ENCODE results near the gene NTN4.

NTN4 gene

DNA sequence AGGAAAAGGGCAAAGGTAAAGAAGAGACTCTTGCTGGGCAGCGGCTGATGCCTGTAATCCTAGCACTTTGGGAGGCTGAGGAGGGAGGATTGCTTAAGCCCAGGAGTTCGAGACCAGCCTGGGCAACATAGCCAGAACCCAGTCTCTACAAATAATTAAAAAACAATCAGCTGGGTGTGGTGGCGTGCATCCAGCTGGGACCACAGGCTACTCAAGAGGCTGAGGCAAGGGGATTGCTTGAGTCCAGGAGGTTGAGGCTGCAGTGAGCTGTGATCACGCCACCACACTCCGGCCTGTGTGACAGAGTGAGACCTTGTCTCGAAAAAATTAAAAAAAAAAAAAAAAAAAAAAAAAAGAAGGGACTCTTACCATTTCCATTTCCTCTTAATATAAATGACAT lies 138.9 kb downstream of the NTN4 start:
- no peak for DNase-seq

DNA sequence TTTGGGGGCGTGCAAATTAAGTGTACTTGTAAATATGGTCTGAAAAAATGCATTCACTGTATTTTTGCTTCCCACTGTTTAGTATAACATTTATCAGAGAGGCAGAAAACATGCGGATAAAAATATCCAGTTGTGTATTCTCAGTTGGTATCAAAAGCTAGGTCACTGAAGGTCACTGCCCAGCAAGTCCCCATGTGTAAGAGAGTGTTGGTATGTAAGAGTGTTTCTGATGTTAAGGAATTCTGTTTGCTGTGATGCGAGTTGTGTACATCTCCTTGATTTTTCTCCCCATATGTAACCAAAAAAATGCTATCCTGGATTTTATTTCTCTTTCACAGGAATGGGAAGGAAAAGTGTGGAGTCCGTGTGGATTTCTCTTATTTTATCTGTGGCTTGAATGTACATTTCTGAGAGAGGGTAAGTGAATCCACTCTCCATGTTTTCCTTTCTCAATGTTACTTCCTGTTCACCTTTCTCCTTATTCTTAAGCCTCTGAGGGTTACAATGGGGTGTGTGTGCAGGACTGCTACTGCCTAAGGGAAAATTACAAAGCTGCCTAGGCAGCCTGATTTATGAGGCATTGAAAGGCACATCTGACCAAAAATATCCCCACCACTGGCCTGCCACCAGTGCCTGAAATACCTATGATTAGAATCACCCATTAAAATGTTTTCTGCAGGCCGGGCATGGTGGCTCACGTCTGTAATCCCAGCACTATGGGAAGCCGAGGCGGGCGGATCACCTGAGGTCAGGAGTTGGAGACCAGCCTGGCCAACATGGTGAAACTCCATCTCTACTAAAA lies 141.4 kb downstream of the NTN4 start:
- DNase-seq = no peak

DNA sequence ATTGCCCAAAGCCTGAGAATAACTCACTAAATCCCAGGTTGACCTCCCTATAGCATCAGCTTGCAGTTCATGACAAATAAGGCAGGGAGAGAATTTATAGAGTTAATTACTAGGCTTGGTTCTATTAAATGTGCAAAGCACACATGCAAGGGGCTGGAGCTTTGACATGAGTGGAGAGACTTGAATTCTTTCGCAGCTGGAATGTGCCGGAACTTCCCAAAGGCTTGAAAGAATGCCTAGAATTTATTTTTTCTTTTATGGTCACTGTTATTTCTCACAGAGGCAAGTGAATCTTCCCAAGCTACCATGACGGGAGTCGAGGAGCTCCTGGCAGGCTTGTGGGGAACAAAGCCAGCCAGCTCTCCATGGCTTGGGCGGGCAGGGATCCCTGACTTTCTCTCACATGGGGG lies 143.8 kb downstream of the NTN4 start:
- no peak for DNase-seq

DNA sequence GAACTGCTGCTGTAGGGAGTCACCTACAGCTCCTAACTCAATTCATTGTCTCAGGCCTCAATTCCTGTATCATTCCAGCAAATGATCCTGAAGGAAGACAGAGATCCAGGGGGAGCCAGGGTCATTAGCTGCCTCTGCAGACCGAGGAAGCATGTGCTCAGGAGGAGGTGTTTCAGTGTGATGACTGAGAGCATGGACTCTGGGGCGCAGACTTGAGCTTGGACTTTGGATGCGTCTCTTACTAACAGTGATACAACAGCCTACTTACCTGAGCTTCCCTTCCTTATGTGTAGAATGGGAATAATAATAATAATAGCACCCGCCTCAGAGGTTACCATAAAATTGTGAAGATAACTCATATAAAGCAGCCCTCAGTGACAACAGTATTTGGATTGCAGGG lies 147.3 kb downstream of the NTN4 start:
- DNase-seq = no peak

DNA sequence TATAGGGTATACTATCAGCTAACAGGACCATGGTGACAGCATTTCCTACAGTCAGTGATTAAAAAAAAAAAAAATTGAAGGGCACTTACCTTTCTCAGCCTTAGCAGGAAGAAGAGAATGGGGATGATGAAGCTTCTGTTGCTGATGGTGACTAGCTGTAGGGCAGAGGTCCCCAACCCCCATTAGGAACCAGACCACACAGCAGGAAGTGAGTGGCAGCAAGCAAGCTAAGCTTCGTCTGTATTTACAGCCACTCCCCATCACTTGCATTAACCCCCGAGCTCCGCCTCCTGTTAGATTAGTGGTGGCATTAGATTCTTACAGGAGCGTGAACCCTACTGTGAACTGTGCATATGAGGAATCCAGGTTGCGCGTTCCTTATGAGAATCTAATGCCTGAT lies 148.0 kb downstream of the NTN4 start:
- no peak for DNase-seq

DNA sequence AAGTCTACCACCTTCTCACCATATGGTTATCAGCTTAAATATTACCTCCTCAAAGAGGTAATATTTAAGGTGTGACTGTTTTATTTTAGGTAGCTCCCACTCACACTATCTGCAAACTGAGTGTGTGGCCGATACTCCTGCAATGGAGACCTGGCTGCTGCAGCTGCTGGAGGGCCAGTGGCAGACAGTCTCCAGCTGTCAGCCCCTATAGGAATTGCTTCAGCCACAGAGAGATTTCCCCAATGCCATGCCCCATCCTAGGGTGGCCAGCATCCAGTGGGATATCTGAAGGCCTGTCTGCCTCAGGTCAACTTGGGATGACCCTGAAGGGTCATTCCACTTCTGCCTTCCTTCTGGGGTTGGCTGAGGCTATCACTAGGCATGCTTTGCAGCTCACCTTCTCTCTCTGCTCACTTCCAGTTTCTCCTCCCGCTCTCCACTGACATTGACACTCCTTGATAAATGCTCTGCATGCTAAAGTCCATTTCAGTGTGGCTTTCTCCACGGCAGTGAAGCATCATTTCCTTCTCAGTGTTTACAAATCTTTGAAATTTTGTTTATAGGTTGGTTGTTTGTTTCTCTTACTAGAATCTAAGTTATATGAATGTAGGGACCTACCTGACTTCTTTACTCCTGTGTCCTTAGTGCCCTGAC lies 149.1 kb downstream of the NTN4 start:
- DNase-seq = no peak

DNA sequence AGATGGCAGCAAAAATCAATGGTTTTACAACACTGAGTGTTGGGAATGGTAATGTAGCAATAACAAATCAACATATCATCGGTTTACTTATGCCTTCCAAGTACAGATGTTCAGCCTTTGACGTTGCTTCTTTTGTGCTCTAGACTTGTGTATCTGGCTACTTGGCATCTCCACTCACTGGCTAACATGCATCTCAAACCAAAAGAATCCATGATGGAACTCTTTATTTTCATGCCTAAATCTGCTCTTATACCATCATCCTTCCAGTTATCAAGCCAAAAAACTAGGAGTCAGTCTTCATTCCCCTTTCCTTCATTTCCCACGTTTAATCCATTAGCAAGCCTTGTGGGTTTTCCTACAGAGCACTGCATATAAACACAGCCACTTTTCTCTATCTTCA lies 150.0 kb downstream of the NTN4 start:
- no peak for DNase-seq

DNA sequence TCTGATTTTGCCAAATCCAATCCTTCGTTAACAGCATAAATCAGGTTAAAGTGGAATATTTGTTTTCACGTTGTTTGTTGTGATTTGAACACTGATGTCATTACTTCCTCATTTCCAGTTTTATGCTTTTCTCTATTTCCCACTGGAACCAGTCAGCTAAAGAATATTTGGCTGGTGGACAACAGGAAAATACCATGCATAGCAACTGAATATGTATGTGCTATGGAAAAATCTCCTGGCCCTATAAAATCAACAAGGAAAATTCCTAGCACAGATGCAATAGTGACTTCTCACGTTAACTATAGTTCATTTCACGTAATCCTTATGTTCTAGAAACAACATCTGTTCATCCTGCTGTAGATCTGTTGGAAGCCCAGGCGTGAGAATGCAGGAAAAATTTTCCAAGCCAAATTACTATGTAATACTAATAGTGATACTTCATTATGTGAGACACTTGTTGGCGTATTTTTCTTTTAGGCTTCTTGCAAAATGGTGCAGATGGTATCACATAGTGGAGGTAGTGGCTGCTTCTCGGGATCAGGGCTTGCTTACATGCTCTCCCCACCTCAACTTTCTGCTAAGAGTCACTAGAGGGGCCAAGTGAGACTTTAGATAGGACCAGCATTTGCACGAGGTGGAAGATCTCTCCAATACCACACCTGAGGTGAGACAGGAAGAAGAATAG lies 153.0 kb downstream of the NTN4 start:
- no peak for DNase-seq

DNA sequence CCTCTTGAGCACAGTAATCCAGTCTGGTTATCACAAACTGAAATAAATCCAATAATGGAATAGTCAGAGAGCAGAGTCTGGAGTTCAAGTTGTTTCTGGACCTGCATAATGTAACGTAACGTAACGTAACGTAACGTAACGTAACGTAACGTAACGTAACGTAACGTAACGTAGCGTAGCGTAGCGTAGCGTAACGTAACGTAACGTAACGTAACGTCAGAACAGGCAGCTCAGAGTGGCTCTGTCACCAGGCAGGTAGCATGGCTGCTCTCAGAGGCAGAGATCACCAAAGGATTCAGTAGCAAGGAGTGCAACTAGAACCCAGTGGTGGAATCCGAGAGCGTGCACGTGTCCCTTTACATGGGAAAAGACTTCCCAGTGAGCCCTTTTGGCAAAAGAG lies 153.6 kb downstream of the NTN4 start:
- DNase-seq = no peak

DNA sequence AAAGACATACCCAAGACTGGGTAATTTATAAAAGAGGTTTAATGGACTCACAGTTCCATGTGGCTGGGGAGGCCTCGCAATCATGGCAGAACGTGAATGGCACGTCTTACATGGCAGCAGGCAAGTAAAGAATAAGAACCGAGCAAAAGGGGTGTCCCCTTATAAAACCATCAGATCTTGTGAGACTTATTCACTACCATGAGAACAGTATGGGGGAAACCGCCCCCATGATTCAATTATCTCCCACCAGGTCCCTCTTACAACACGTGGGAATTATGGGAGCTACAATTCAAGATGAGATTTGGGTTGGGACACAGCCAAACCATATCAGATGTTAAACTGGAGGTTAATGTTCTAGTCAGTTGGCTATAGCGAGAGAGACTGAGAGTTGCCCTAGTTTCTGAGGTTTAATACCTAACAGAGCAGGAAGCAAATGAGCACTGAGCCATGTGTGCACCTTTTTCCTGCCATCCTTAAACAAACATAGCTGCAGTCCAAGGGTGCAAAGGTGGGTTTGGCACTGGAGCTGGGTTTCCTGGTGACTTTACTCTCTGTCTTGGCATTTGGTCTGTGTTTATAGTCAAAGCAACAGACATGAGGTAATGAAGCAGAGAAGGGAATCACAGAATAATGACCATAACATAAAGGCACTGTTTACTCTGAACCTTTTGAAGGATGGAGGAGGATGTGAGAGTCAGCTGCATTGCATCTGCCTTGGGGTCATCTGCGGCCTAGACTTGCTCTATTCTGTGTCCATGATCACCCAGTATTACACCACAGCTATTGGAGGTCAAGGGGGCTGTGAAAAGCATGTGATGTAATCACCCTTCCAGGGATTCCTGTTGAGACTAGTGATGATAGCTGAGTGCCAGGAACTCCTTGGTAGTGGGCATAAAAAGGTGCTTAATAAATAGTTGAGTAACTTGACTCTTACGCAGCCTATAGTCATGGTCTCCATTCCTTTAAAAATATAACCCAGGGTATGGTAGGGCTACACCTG lies 155.6 kb downstream of the NTN4 start:
- no peak for DNase-seq

DNA sequence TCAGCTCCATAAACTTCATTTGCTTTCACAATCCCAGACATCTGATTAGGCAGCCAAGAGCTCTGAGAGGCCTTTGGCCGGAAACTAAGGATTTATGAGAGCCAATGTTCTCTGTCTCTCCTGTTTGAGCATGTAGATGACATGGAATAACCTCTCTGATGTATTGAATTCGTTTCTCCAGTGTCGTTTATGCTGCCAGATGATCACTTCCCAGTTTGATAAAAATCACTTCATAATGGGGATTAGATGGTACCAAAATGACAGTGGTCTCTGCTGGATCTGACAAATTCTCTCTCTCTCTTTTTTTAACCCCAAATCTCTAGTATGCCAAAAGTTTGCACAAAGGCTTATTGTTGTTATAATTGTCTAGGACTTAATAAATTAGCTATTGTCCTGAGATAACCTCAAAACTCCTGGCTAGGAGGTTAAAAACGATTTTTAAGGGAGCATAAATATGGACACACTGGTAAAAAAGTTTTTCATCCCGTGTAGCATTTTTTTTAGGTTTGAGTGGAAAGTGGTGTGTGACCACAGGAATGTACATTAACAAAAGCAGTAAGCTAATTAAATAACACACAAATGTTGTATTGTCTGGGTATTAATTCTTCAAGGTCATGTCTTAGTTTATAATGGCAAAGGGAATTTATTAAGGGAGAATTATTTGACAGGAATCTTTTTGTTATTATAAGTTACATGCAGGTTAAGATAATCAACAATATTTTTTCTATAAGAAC lies 156.7 kb downstream of the NTN4 start:
- DNase-seq = no peak

DNA sequence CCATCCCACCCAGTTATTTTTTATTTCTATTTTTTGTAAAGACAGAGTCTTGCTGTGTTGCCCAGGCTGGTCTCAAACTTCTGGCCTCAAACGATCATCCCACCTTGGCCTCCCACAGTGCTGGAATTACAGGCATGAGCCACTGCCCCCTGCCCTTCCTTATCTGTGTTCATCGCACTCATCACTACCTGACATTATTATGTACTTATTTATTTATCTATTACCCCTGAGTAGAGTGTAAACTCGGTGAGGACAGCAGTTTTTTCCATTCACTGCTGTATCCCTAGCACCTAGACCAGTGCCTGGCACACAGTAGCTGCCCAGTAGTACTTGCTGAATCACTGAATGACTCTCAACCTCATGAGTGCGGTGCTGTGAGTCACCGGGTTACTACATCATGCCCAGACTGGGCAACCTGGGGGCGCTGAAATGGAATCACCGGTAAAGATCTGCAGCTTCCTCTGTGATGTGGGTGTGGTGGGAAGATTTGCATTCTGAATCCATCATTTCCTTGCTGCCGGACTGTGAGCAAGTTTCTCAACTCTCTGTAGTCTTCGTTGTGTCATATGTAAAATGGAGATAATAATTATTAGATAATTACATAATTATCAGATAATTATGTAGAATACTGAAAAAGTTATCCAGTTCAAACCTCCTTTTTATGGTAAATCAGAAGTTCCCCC lies 157.4 kb downstream of the NTN4 start:
- no peak for DNase-seq

DNA sequence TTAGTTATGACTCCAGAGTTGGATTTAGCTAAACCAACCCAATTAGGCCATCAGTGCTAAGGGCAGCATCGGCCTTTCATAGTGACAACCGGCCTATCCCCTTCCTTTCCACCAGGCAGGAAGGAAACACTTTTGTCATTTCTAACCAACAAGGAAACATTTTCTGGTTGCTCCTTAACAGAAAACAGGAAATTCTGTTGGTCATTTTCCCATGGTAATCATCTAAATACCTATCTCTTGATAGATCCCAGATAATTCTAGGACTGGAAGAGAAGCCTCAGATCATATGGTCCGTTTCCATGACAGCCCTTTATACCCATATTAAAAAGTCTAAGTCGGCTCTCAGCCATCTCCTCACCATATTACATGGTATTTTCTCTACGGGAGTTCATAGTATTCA lies 160.1 kb downstream of the NTN4 start:
- no peak for DNase-seq

DNA sequence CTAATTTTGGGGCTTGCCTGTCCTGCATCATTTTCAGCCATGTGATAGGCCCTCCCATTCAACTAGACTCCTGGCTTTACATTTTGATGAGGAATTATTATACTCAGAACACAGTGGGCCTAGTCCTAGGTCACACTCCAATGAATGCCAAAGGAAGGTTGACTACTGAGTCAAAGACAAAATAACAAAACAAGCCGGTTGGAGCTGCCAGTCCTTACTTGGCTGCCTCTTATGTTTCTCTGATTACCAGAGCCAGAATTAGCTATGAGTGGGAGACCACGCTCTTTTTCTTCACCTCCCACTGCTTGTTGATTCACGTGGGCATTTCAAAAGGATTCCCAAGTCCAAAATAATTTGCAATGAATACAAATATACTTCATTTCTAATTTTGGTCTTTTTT lies 161.2 kb downstream of the NTN4 start:
- no peak for DNase-seq

DNA sequence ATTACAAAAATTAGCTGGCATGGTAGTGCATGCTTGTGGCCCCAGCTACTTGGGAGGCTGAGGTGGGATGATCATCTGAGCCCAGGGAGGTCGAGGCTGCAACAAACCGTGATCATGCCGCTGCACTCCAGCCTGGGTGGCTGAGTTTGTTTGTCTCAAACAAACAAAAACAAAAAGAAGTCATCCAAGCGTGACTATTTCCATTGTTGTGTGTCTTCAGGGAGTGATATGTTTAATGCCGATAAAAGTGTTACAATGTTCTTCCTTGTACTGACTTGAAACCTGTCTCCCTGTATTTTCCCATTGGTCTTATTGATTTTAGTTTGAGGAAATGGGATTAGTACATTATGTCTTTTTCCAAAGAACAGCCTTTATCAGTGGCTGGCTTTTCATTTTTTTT lies 163.7 kb downstream of the NTN4 start:
- DNase-seq = no peak

DNA sequence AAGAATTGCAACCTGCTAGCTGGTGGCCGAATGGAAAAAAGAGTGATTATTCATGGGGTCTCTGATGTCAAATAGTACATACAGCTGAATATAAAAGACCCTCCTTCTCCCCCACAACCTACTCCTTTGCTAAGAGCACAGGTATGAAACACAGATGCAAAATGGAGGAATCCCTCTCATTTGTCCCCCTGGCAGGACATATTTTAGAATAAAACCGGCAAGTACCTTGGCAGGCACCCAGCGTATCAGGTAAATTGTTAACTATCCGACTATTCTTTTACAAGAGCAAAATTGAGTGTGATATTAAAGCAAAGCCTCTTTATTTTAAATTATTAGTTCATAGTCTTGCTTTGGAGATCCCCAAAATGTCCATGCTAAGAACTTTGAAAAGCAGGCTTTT lies 165.6 kb downstream of the NTN4 start:
- no peak for DNase-seq

DNA sequence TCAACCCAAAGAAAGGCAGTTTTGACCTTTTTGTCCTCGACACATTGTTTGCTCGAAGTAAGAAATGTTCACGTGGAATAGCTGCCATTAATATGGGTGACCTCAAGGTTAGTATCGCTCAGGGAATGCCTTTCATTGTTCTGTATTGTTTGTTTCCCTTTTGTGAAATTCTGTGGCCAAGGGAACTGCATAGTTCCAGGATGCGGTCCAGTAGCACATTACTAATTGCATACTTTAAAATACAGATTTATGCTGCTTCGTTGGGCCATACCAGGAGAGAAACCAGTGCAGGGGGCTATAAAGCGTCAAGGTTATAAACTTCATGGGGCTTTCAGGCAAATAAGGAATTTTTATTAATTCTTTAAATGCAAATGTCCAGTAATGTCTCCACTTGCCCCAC lies 166.0 kb downstream of the NTN4 start:
- DNase-seq = no peak

DNA sequence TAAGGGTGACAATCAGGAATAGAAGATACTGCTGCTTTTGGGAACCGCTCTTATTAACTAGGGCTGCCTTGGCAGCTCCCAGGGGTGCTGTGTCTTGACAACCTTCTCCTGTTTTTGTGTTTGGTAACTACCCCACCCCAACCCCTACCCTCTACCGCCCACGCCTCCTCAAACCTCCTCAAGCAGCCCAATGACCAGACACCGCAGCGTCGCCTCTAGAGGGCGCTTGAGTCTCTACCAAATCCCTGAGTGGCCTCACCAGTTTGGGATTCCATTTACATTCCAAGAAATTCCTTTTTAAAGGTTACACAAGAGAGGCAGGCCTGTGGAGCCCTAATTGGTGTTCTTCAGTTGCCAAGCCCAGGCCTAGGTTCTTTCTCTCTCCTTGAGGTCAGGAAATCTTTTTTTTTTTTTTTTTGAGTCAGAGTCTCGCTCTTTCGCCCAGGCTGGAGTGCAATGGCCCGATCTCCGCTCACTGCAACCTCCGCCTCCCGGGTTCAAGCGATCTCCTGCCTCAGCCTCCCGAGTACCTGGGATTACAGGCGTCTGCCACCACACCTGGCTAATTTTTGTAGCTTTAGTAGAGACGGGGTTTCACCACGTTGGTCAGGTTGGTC lies 166.9 kb downstream of the NTN4 start:
- DNase-seq = peak; percentile 52

DNA sequence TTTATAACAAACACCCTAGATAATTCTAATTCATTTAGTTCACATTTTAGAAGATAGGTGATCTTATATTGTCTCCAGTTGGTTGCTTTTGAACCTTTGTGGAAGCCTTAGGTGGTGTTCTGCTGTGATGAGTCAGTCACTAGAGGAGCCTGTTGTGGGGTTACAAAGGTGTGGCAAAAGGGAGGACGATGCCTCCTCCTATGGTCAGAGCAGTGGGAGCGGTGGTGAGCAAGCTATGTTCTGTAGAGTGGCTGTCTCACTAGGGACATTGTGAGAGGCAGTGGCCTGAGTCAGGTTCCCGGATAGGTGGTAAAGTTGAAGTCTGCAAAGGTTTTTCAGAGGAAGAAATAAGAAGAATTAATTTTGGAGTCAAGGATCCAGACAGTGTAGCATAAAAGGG lies 167.7 kb downstream of the NTN4 start:
- no peak for DNase-seq

DNA sequence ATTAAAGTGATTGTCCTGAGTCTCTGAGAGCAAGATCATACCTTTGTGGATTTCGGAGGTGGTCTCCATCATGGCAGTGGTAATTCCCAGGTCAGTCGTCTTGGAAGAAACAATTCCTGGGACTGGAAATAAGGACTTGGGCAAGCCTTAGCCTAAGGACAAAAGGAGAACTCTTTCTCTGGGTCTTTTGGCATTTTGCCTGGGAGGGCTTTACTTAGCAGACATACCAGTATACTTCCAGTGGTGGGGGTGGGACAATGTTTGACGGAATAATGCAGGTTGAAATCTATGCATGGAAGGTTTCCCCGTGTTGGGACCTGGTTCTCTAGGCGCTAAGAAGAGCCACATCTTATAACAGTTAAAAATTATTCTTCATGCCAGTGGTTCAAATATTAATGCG lies 168.8 kb downstream of the NTN4 start:
- no peak for DNase-seq

DNA sequence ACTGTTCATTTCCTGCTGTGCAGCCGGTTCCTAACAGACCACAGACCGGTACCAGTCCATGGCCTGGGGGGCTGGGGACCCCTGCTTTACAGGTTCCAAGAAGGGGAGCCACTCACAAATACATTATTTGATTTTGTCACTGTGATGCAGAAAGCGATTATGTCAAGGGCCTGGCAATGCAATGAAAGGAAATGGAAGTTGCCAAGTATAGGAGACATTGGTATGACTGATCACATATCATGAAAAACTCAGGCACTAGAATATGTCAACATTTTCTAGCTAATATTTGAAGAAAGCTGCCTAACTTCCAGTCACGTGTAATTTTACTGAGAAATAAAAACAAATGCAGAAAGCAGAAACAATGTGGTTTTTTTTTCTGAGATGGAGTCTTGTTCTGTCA lies 170.4 kb downstream of the NTN4 start:
- DNase-seq = no peak
